Activated naive CD4-positive, alpha-beta T cell treated with Interleukin-2 at 50 U/mL for 16 hours (primary cell): ENCODE data around the gene TALDO1.

Experiments
- DNase-seq: peaks from one replicate; pipeline ENCODE4 v3.0.0-alpha.2; 2020

Gene TALDO1

GRCh38 chr11:802018-802617 lies 54.9 kb downstream of the TALDO1 start:
- DNase-seq, result no peak

- no peak for DNase-seq
Observed at GRCh38 chr11:802693-803466, 55.6 kb downstream of the TALDO1 start.

DNA sequence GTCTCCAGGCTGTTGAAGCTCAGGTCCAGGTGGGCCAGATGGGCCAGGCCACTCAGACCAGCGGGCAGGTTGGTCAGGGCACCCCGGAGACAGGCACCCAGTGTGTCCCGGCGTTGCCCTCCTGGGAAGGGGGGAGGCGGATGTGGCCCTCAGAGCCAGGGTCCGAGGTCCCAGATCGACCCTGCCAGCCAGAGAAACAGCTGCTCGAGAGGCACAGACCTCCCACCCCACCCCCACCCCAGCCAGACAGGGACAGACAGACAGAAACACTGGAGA lies 56.1 kb downstream of the TALDO1 start:
- DNase-seq, result no peak

DNA sequence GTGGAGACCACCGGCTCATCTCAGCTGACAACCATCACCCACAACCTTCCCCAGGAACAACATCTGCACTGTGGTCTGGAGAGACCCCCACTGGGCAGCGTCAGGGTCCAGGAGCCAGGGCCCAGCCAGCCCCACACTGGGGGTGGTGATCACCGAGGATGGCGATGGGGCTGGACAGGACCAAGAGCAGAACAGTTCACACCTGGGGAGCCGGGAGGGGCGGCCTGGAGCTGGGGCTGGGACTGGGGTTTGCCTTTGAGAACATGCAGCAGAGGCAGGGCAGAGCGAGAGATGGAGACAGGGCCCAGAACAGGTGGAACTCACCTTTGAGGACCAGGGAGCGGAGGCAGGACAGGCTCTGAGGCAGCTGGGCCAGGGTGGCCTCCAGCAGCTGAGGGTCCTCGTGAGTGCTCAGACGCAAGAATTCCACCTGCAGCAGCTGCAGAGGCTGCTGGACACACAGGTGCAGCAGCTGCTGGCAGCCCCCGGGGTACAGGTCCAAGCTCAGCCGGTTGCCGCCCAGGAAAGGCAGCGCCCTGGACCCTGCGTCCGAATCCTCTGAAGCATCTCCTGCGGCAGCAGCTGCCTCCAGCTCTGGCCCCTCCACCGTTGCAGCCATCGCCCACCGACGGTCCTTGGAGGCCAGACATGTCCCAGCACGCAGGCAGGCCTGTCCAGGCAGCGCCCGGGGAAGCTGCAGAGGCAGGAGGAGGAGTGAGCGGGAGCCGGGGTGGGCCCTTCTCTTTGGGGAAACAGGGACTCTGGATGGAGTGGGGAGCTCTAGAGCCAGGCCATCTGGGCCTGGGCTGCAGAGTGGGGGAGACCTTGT lies 56.7 kb downstream of the TALDO1 start:
- no peak for DNase-seq

GRCh38 chr11:804599-804964 lies 57.3 kb downstream of the TALDO1 start:
- no peak for DNase-seq

DNA sequence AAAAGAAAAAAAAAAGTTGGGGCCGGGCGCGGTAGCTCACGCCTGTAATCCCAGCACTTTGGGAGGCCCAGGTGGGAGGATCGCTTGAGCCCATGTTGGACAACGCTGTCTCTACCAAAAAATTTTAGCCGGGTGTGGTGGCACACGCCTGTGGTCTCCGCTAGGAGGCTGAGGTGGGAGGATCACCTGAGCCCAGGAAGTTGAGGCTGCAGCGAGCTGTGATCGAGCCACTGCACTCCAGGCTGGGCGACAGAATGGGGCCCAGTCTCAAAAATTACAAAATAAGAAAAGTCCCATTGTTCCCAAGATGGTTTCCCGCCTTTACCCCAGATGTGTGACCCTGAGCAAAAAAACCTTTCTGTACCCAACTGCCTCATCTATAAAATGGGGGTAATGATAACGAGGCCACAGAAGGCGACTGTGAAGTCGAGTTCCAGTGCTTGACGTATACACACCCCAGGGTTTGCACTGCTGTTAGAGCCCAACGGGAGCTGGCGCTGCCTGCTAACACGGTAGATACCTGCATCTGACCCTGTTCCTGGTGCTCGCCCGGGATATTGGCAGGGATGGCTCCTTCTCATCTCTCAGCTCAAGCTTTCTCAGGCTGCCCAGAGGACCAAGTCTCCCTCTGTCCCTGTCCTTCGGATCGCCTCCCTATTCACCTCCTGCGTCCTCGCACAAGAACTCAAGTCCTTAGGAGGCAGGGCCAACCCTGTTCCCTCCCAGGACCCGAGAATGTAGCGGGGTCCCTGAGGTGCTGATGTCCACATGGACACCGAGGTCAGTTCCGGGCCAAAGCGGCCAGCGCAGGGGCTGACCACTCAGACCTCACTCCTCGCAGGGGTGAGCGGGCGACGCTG lies 61.4 kb downstream of the TALDO1 start:
- peak; percentile 56 for DNase-seq

- DNase-seq, result peak; percentile 98
Observed at GRCh38 chr11:809287-810039, 62.2 kb downstream of the TALDO1 start, which contains the start of gene RPLP2. Gene RPLP2 (plus strand): TSS chr11:809967. CDS start chr11:810235, 268 bp downstream.

GRCh38 chr11:810040-810567 lies 62.8 kb downstream of the TALDO1 start:
- DNase-seq, result no peak

- no peak for DNase-seq
Observed at GRCh38 chr11:811446-812245, 64.4 kb downstream of the TALDO1 start.

DNA sequence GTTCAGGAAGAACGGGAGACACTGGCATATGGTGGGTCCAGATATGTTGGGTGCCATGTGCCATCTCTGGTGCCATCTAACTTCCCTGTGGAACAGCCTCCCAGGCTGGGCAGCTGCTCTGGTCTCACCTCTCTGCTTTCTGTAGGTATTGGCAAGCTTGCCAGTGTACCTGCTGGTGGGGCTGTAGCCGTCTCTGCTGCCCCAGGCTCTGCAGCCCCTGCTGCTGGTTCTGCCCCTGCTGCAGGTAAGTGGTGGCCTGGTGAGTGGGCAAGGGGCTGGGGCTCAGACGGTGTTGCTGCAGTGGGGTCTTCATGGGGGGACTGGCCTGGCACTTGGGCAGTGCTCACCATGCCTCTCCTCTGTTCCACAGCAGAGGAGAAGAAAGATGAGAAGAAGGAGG lies 65.1 kb downstream of the TALDO1 start:
- DNase-seq, result no peak

DNA sequence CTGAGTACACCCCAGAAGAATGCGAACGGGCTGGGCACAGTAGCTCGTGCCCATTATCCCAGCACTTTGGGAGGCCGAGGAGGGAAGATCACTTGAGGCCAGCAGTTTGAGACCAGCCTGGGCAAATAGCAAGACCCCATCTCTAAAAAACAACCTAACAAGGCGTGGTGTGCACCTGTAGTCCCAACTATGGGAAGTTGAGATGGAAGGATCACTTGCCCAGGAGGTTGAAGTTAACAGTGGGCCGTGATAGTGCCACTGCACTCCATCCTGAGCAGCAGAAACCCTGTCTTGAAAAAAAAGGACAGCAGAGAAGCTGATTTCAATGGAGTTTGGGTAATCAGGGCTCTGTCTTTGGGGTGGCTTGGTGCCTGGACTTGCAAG lies 65.8 kb downstream of the TALDO1 start:
- DNase-seq, result no peak

GRCh38 chr11:813456-814096 lies 66.3 kb downstream of the TALDO1 start:
- DNase-seq, result no peak
